Stomach (tissue), 9 donors: ENCODE measurements around the gene DRGX. TPM values are rescaled to one million over a fixed set of nuclear protein-coding genes. Genes with fewer than 3 reads are reported as not detected.

ENCODE experiments used
- DNase-seq, 2 donors: peaks; one replicate each; pipeline versions ENCODE4 v3.0.0 to v3.0.0-alpha.2; 2013 to 2019
- H3K27ac ChIP-seq, 5 donors: fragments of 200-600 bp in 4 of 5; sonication (generic) in 4 of 5; one replicate each; pipeline ENCODE4 v1.5.1; 2013 to 2019; ENCODE audit warnings: mild to moderate bottlenecking in 1 of 5, moderate library complexity in 1 of 5
- H3K27me3 ChIP-seq, 3 donors: fragments of 200-600 bp; sonication (generic); one replicate each; pipeline ENCODE4 v1.5.1; 2017 to 2019; ENCODE audit warnings: mixed run types in 1 of 3
- H3K36me3 ChIP-seq, 4 donors: fragments of 200-600 bp; sonication (generic); 1 replicate in 3 of 4; 2 replicates in 1 of 4; pipeline ENCODE4 v1.5.1; 2016 to 2019
- H3K4me1 ChIP-seq, 4 donors: fragments of 200-600 bp; sonication (generic); one replicate each; pipeline ENCODE4 v1.5.1; 2016 to 2019
- H3K4me3 ChIP-seq, 4 donors: fragments of 200-600 bp; sonication (generic) in 3 of 4; one replicate each; pipeline ENCODE4 v1.5.1; 2016 to 2019; ENCODE audit warnings: mild to moderate bottlenecking in 1 of 4
- H3K9me3 ChIP-seq, 4 donors: fragments of 200-600 bp; sonication (generic); one replicate each; pipeline ENCODE4 v1.5.1; 2016 to 2019
- CTCF ChIP-seq, 7 experiments: fragments of 450-650 bp in 4 of 7; fragments of 200-600 bp in 3 of 7; sonication (generic) in 3 of 7; IDR thresholded peaks; one replicate each; pipeline ENCODE4 v1.5.1; 2016 to 2019; ENCODE audit warnings: antibody characterized with exemption in 7 of 7, control low read depth in 2 of 7, mild to moderate bottlenecking in 1 of 7
- EP300 ChIP-seq: sonication (generic); formaldehyde crosslinking; IDR thresholded peaks from one replicate; pipeline ENCODE4 v1.6.1; 2017; ENCODE audit warnings: antibody characterized with exemption
- POLR2A ChIP-seq, 4 donors: fragments of 450-650 bp; IDR thresholded peaks; one replicate each; pipeline ENCODE4 v1.6.1; 2016; ENCODE audit warnings: antibody characterized with exemption in 4 of 4, control low read depth in 2 of 4, mild to moderate bottlenecking in 1 of 4, moderate library complexity in 1 of 4
- POLR2AphosphoS5 ChIP-seq, 3 donors: sonication (generic); formaldehyde crosslinking; IDR thresholded peaks; one replicate each; pipeline ENCODE4 v1.6.1; 2016; ENCODE audit warnings: antibody characterized with exemption in 3 of 3
- WGBS, 5 donors: extraction: QIAGEN DNeasy Blood & Tissue Kit in 3 of 5; methylation state at CpG; one replicate each; pipeline versions ENCODE4 v1.1.5 to v1.1.7; 2013 to 2018; 5-methylcytosine and 5-hydroxymethylcytosine counted together
- intact Hi-C: fragments of 100-400 bp; cut with DNase I; formaldehyde crosslinking; loops from one replicate; pipeline ENCODE4 v1.15.1; 2023; ENCODE audit warnings: low total_unique reads
- polyA plus RNA-seq, 3 donors: library from polyadenylated mRNA; stranded (reverse); fragments of 200-250 nt; gene quantifications; one replicate each; pipeline ENCODE4 v1.2.3, GENCODE V29; 2013
- total RNA-seq, 5 donors: library from RNA; depleted of rRNA; stranded (reverse); fragments of >200 nt; gene quantifications; one replicate each; pipeline versions ENCODE4 v1.1.0 to v1.2.3, GENCODE V29; 2014 to 2016
- donor health status: healthy with polysubstance abuse.
- donor health status: Bipolar disorder and iron deficiency.
- donor health status: healthy.

DRGX gene
- total and polyA plus RNA-seq, 8 donors: not detected

- H3K27me3 ChIP-seq: peaks cover 0 to 38% (median 0%) of the 10 kb centered on the region in 3 donors
- H3K4me3 ChIP-seq: no peak overlapping the region
- no peaks in the 10 kb centered on the region for H3K9me3 ChIP-seq
- no peaks in the 10 kb centered on the region for H3K4me1 ChIP-seq
- H3K27ac ChIP-seq: no peak overlapping the region
- TF ChIP-seq POLR2AphosphoS5 (IDR thresholded peaks at IDR 0.05) (no peak), EP300 (no peak), CTCF (IDR thresholded peaks at IDR 0.05) (no peak), POLR2A (IDR thresholded peaks at IDR 0.05) (no peak)
- no peaks in the 10 kb centered on the region for H3K36me3 ChIP-seq
- WGBS, 5 donors: 74 to 78% (median 76%) methylated on average over 18 to 23 of the region's 23 CpGs
- no peak for DNase-seq
- intact Hi-C loops: no loop called here
Observed at GRCh38 chr10:49365675-49366415, 30.0 kb downstream of the DRGX start.

GRCh38 chr10:49365275-49365674 lies 30.6 kb downstream of the DRGX start:
- no peaks in the 10 kb centered on the region for H3K36me3 ChIP-seq
- peaks cover 0 to 41% (median 0%) of the 10 kb centered on the region in 3 donors for H3K27me3 ChIP-seq
- peaks cover 0 to 5% (median 0%) of the 10 kb centered on the region in 4 donors for H3K4me1 ChIP-seq
- no peak for DNase-seq
- intact Hi-C loops: no loop called here
- no peak overlapping the region for H3K27ac ChIP-seq
- TF ChIP-seq POLR2AphosphoS5 (IDR thresholded peaks at IDR 0.05) (no peak), POLR2A (IDR thresholded peaks at IDR 0.05) (no peak), CTCF (IDR thresholded peaks at IDR 0.05) (no peak), EP300 (no peak)
- 73 to 83% (median 78%) methylated on average over 3 of the region's 3 CpGs for WGBS, 5 donors
- no peak overlapping the region for H3K4me3 ChIP-seq
- no peaks in the 10 kb centered on the region for H3K9me3 ChIP-seq

- DNase-seq: no peak
- intact Hi-C loops: no loop called here
Observed at GRCh38 chr10:49364747-49365146, 31.1 kb downstream of the DRGX start.

GRCh38 chr10:49364051-49364450 lies 31.8 kb downstream of the DRGX start:
- H3K4me1 ChIP-seq: peaks cover 0 to 11% (median 0%) of the 10 kb centered on the region in 4 donors
- intact Hi-C loops: no loop called here
- H3K27me3 ChIP-seq: peaks cover 0 to 34% (median 0%) of the 10 kb centered on the region in 3 donors
- 73 to 80% (median 78%) methylated on average over 5 of the region's 5 CpGs for WGBS, 5 donors
- no peaks in the 10 kb centered on the region for H3K9me3 ChIP-seq
- no peaks in the 10 kb centered on the region for H3K36me3 ChIP-seq
- TF ChIP-seq CTCF (IDR thresholded peaks at IDR 0.05): no peak
- no peak for TF ChIP-seq POLR2A (IDR thresholded peaks at IDR 0.05)
- TF ChIP-seq EP300: no peak
- TF ChIP-seq POLR2AphosphoS5 (IDR thresholded peaks at IDR 0.05): no peak
- no peak overlapping the region for H3K4me3 ChIP-seq
- no peak for DNase-seq
- H3K27ac ChIP-seq: no peak overlapping the region

More at GRCh38 chr10:49364747-49365146, 31.1 kb downstream of the DRGX start:
- no peaks in the 10 kb centered on the region for H3K36me3 ChIP-seq
- no peak overlapping the region for H3K4me3 ChIP-seq
- 85 to 94% (median 88%) methylated on average over 8 of the region's 8 CpGs for WGBS, 5 donors
- no peaks in the 10 kb centered on the region for H3K9me3 ChIP-seq
- peaks cover 0 to 38% (median 0%) of the 10 kb centered on the region in 3 donors for H3K27me3 ChIP-seq
- TF ChIP-seq EP300 (no peak), POLR2AphosphoS5 (IDR thresholded peaks at IDR 0.05) (no peak), POLR2A (IDR thresholded peaks at IDR 0.05) (no peak), CTCF (IDR thresholded peaks at IDR 0.05) (no peak)
- H3K27ac ChIP-seq: no peak overlapping the region
- peaks cover 0 to 11% (median 0%) of the 10 kb centered on the region in 4 donors for H3K4me1 ChIP-seq
